H9 (cell line): Measurements from ENCODE around the gene HNF4A. TPM values are rescaled to one million over a fixed set of nuclear protein-coding genes. Genes with fewer than 3 reads are reported as not detected.

Source experiments
- DNase-seq: peaks from one replicate; pipeline ENCODE4 v3.0.0-alpha.2; 2017
- H2AFZ ChIP-seq: one replicate; pipeline ENCODE4 v1.6.1; 2013; ENCODE audit warnings: mild to moderate bottlenecking, low read length, control low read depth, moderate library complexity
- H2AK5ac ChIP-seq: 2 replicates; pipeline ENCODE4 v1.6.1; 2013; ENCODE audit warnings: low read length, control low read depth, mixed read lengths; ENCODE audit not compliant: insufficient read length
- H2BK120ac ChIP-seq: one replicate; pipeline ENCODE4 v1.6.1; 2013; ENCODE audit warnings: low read depth, mild to moderate bottlenecking, low read length, control low read depth, inconsistent platforms; ENCODE audit not compliant: poor library complexity, severe bottlenecking
- H2BK12ac ChIP-seq: 2 replicates; pipeline ENCODE4 v1.6.1; 2013; ENCODE audit warnings: low read length, control low read depth, mixed read lengths, low read depth; ENCODE audit not compliant: insufficient read length
- H2BK15ac ChIP-seq: 2 replicates; pipeline ENCODE4 v1.6.1; 2013; ENCODE audit warnings: low read depth, low read length, control low read depth
- H2BK20ac ChIP-seq: one replicate; pipeline ENCODE4 v1.6.1; 2013; ENCODE audit warnings: low read depth, mild to moderate bottlenecking, low read length, control low read depth, inconsistent platforms; ENCODE audit not compliant: poor library complexity, severe bottlenecking
- H2BK5ac ChIP-seq: 2 replicates; pipeline ENCODE4 v1.6.1; 2013; ENCODE audit warnings: low read length, control low read depth, mixed read lengths; ENCODE audit not compliant: insufficient read length
- H3K14ac ChIP-seq: 2 replicates; pipeline ENCODE4 v1.6.1; 2013; ENCODE audit warnings: low read length, control low read depth; ENCODE audit not compliant: insufficient read depth
- H3K18ac ChIP-seq: 2 replicates; pipeline ENCODE4 v1.6.1; 2013; ENCODE audit warnings: low read depth, mild to moderate bottlenecking, mixed read lengths, low read length, control low read depth; ENCODE audit not compliant: insufficient read length
- H3K23ac ChIP-seq: 2 replicates; pipeline ENCODE4 v1.6.1; 2013; ENCODE audit warnings: low read length, control low read depth, mixed read lengths, low read depth; ENCODE audit not compliant: insufficient read length
- H3K23me2 ChIP-seq: 2 replicates; pipeline ENCODE4 v1.6.1; 2013; ENCODE audit warnings: low read depth, mild to moderate bottlenecking, mixed read lengths, low read length, control low read depth; ENCODE audit not compliant: insufficient read length, poor library complexity, severe bottlenecking
- H3K27ac ChIP-seq: 2 replicates; pipeline ENCODE4 v1.5.1; 2013; ENCODE audit warnings: low read length, control low read depth, mixed read lengths, low read depth; ENCODE audit not compliant: insufficient read length
- H3K27me3 ChIP-seq: 2 replicates; pipeline ENCODE4 v1.6.1; 2013; ENCODE audit warnings: low read length, control low read depth, inconsistent platforms; ENCODE audit not compliant: insufficient read depth
- H3K4ac ChIP-seq: 2 replicates; pipeline ENCODE4 v1.6.1; 2013; ENCODE audit warnings: low read depth, mild to moderate bottlenecking, control low read depth, inconsistent platforms, low read length, moderate library complexity
- H3K4me1 ChIP-seq: 2 replicates; pipeline ENCODE4 v1.6.1; 2013; ENCODE audit warnings: low read length, control low read depth, inconsistent platforms; ENCODE audit not compliant: insufficient read depth
- H3K4me2 ChIP-seq: 2 replicates; pipeline ENCODE4 v1.6.1; 2013; ENCODE audit warnings: low read length, control low read depth, mixed read lengths; ENCODE audit not compliant: insufficient read length, insufficient read depth
- H3K56ac ChIP-seq: 2 replicates; pipeline ENCODE4 v1.6.1; 2013; ENCODE audit warnings: low read depth, mild to moderate bottlenecking, mixed read lengths, low read length, control low read depth; ENCODE audit not compliant: insufficient read length
- H3K79me1 ChIP-seq: 2 replicates; pipeline ENCODE4 v1.6.1; 2013; ENCODE audit warnings: low read depth, mild to moderate bottlenecking, moderate library complexity, low read length, control low read depth, inconsistent platforms; ENCODE audit not compliant: insufficient read depth, poor library complexity, severe bottlenecking
- H3K79me2 ChIP-seq: 2 replicates; pipeline ENCODE4 v1.6.1; 2013; ENCODE audit warnings: low read length, control low read depth, inconsistent platforms; ENCODE audit not compliant: insufficient read depth
- H3K9ac ChIP-seq: 2 replicates; pipeline ENCODE4 v1.6.1; 2013; ENCODE audit warnings: low read length, control low read depth, mixed read lengths; ENCODE audit not compliant: insufficient read length; ENCODE audit errors: extremely low read depth
- H3K9me3 ChIP-seq: one replicate; pipeline ENCODE4 v1.6.1; 2013; ENCODE audit warnings: low read depth, low read length, inconsistent platforms; ENCODE audit not compliant: control insufficient read depth
- H3T11ph ChIP-seq: one replicate; pipeline ENCODE4 v1.6.1; 2013; ENCODE audit warnings: mild to moderate bottlenecking, low read length, control low read depth, inconsistent platforms
- H4K20me1 ChIP-seq: one replicate; pipeline ENCODE4 v1.6.1; 2013; ENCODE audit not compliant: control insufficient read depth, insufficient read length, insufficient read depth
- H4K5ac ChIP-seq: 2 replicates; pipeline ENCODE4 v1.6.1; 2013; ENCODE audit warnings: low read depth, mild to moderate bottlenecking, mixed read lengths, low read length, control low read depth; ENCODE audit not compliant: insufficient read length
- H4K8ac ChIP-seq: replicated peaks from 2 replicates; pipeline ENCODE4 v1.6.1; 2013; ENCODE audit warnings: low read length, control low read depth, mixed read lengths, low read depth; ENCODE audit not compliant: insufficient read length
- H4K91ac ChIP-seq: 2 replicates; pipeline ENCODE4 v1.6.1; 2013; ENCODE audit warnings: low read depth, mild to moderate bottlenecking, moderate library complexity, mixed read lengths, low read length, control low read depth; ENCODE audit not compliant: insufficient read length
- H3K27ac Mint-ChIP-seq, 3 experiments: 2 replicates in 2 of 3; 3 replicates in 1 of 3; pipeline ENCODE4 v1.8.0; 2020 to 2021; ENCODE audit warnings: mixed read lengths in 3 of 3, mild to moderate bottlenecking in 1 of 3, moderate library complexity in 1 of 3
- H3K27me3 Mint-ChIP-seq: 2 replicates; pipeline ENCODE4 v1.8.0; 2021; ENCODE audit warnings: low read depth, mild to moderate bottlenecking, moderate library complexity, mixed read lengths
- H3K36me3 Mint-ChIP-seq, 3 experiments: 2 replicates in 2 of 3; 3 replicates in 1 of 3; pipeline ENCODE4 v1.8.0; 2020 to 2021; ENCODE audit warnings: low read depth in 3 of 3, mixed read lengths in 3 of 3; ENCODE audit not compliant: insufficient read depth in 1 of 3
- H3K4me1 Mint-ChIP-seq, 2 experiments: 2 replicates each; pipeline ENCODE4 v1.8.0; 2020; ENCODE audit warnings: mixed read lengths in 2 of 2
- H3K4me3 Mint-ChIP-seq, 2 experiments: 2 replicates in 1 of 2; 3 replicates in 1 of 2; pipeline ENCODE4 v1.8.0; 2020 to 2021; ENCODE audit warnings: mild to moderate bottlenecking in 2 of 2, mixed read lengths in 2 of 2, moderate library complexity in 1 of 2
- H3K9me3 Mint-ChIP-seq, 2 experiments: 2 replicates in 1 of 2; 3 replicates in 1 of 2; pipeline ENCODE4 v1.8.0; 2020; ENCODE audit warnings: mild to moderate bottlenecking in 2 of 2, mixed read lengths in 2 of 2, moderate library complexity in 1 of 2
- CTCF ChIP-seq: fragments of 200-600 bp; sonication (generic); conservative IDR thresholded peaks from 3 replicates; pipeline ENCODE4 v1.8.0; 2021; ENCODE audit warnings: antibody characterized with exemption, mild to moderate bottlenecking
- WGBS: extraction: QIAGEN DNeasy Blood & Tissue Kit; methylation state at CpG from one replicate; pipeline ENCODE4 v1.1.7; 2013; ENCODE audit warnings: missing lambda C conversion rate, low lambda C conversion rate, mixed read lengths; ENCODE audit not compliant: insufficient read length; ENCODE audit errors: extremely low coverage; 5-methylcytosine and 5-hydroxymethylcytosine counted together
- total RNA-seq: library from RNA; stranded (reverse); gene quantifications from 2 replicates; pipeline ENCODE4 v1.2.1, GENCODE V29; 2021

The HNF4A gene
- total RNA-seq, 1 experiment from 2014 or later, result not detected

GRCh38 chr20:44459271-44459670, 103.8 kb downstream of the HNF4A start:
- H3T11ph ChIP-seq, result no peak overlapping the region
- H3K14ac ChIP-seq, result no peak overlapping the region
- WGBS, result no CpG with 5 or more reads among the region's 2 CpGs
- DNase-seq, result no peak
- H3K27ac Mint-ChIP-seq, result no peak overlapping the region; a peak in 1 of 7 replicates
- no peak overlapping the region for H4K5ac ChIP-seq
- H3K79me2 ChIP-seq, result no peaks in the 10 kb centered on the region
- no peak overlapping the region for H4K91ac ChIP-seq
- H2BK20ac ChIP-seq, result no peak overlapping the region
- no peaks in the 10 kb centered on the region for H3K23me2 ChIP-seq
- H2BK15ac ChIP-seq, result no peak overlapping the region
- no peaks in the 10 kb centered on the region for H3K27me3 Mint-ChIP-seq
- no peak overlapping the region for H3K27ac ChIP-seq
- H3K4me1 Mint-ChIP-seq, result peaks cover 9 to 10% of the 10 kb centered on the region in 2 experiments
- H3K79me1 ChIP-seq, result no peaks in the 10 kb centered on the region
- H2AFZ ChIP-seq, result no peak overlapping the region
- H3K4ac ChIP-seq, result no peak overlapping the region
- H3K18ac ChIP-seq, result no peak overlapping the region
- H3K4me3 Mint-ChIP-seq, result no peak overlapping the region; a peak in 1 of 5 replicates
- no peaks in the 10 kb centered on the region for H4K20me1 ChIP-seq
- no peak overlapping the region for H2BK5ac ChIP-seq
- H3K23ac ChIP-seq, result no peak overlapping the region
- no peaks in the 10 kb centered on the region for H3K27me3 ChIP-seq
- no peak overlapping the region for H3K56ac ChIP-seq
- no peak overlapping the region for H3K4me2 ChIP-seq
- H3K36me3 Mint-ChIP-seq, result no peaks in the 10 kb centered on the region
- no peak overlapping the region for H3K9ac ChIP-seq
- no peak overlapping the region for H2BK12ac ChIP-seq
- H2AK5ac ChIP-seq, result no peak overlapping the region
- no peaks in the 10 kb centered on the region for H3K4me1 ChIP-seq
- no peaks in the 10 kb centered on the region for H3K9me3 ChIP-seq
- H2BK120ac ChIP-seq, result no peak overlapping the region
- no peaks in the 10 kb centered on the region for H3K9me3 Mint-ChIP-seq
- no peak for TF ChIP-seq CTCF
- H4K8ac ChIP-seq, result no peak overlapping the region
